Femur (tissue), 1 donor: ENCODE results near the gene FUBP3.

Source experiments
- DNase-seq: peaks from one replicate; pipeline ENCODE4 v3.0.0-alpha.2; 2017

FUBP3 gene

DNA sequence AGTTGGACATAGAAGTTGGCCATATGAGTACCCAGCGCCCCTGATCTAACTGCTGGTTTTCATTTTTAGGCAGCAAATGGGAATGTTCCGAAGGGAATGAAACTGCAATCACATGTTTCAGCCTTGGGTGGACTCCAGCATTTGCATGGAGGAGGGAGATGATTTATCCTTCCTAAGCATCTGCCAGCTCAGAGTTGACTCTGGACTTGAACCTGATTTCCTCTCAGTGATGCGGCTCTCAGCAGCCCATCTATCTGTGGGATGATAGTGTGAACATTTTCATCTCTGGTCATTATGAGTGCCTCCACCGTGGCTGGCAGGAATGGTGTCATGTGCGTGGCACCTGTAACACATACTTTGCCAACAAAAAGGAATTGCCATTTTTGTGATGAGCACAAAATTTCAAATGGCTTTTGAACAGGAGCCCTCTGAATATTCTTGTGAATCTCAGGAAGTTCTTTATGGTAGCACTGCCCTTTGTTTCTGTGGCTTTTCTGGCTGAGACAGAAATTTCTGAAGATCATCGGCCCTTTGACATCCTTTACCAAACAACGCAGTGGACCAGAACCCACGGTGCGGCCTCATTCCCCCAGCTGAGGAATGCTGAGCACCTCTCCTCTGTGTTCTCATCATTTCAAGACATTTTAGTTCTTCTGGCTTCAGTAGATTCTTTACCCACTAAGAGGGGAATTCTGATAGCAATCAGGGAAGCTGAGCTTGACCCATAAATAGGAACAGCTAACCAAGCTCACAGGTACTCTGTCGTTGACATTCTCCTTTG, 28.5 kb downstream of the FUBP3 start:
- no peak for DNase-seq

DNA sequence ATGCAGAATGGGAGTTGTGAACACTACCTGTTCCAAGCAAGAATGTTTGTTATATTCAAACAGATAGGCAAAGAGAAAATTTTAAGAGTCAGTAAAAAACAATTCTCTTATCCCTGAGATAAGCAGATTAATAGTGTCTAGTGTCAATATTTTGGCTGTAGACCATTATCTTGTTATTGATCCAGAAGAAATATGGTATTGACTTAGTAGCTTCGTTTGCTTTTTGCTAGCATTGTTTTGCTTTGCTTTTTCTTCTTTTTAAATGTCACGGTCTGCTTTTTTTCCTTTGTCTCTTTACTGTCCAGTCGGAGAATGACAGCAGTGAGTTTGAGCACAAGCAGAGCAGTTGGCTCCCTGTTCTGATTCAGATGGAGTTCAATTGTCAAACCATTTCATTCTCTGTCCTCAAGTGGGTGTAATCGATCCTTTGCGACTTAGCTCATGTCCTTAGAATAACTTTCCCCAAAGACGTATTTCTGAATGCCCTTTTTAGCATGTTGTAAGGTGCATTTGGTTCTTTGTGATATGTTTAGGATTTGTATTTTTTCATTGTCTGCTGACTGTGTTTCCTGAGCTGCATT, 29.3 kb downstream of the FUBP3 start:
- no peak for DNase-seq

DNA sequence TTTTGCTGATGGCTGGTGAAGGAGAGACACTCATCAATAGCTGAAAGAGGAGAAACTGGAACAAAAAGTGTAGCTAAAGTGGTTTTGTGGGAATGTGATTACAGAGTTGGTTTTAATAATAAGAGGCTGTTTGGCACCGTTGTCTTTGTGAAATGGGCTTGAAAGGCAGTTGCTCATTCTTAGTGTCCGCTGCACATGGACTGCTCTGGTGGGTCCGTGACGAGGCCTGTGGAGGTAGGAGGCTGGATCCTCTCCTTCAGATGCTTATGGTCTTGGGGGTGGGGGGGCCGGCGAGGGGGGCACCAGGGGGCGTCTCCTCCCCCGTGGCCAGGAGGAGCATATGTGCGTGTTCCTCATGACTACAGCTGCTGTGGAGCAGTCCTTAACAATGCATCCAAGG, 29.8 kb downstream of the FUBP3 start:
- no peak for DNase-seq

DNA sequence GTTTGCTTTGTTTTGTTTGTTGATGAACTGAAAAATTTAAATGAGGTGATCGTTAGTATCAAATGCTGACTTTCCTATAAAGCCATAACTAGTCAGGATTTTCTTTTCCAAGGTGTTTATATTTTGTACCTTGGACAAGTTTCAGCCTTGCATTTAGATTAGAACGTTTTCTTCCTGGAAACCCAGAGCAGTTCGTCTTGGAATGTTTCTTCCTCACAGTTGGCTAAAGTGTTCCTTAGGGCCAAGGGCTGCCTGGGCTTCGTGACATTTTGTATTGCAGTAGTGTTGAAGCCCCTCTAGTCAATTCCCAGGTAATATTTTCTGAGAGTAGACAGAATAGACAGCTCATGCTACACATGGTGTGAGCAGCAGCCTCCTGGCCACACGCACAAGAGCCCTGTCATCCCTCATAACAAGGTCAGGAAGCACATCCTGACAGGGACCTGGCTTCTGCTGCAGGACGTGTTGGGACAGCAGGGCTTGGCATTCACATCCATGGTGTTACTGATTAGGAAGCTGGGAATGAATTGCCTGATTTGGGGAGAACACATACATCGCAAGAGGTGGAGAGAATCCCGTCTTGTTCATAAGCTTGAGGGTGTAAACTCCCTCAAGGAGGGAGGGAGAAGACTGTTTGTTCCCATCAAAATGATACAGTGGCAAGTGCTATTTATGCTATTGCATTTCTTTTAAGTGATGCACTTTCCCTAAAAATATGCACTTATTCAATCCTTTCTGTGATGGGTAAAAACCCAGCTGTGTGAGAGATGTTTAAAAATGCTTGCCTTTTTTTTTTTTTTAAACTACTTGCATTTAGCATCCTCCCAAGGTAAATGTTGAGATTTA, 31.7 kb downstream of the FUBP3 start:
- no peak for DNase-seq

DNA sequence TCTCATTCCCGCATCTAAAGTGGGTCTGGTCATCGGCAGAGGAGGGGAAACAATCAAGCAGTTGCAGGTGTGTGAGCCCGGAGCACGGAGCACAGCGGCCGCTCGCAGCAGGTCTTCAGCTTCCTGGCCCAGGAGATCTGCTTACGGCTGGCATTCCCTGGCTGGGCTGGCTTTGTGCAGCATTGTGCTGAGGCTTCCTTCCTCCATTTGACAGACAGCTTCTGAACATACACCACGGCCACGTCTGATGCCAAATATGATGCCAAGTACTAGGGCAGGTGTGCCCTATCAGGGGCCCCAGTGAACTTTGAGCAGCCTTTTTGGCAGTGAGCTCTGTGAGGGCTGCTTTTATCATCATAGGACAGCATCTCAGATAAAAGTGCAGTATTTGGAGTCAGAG, 37.1 kb downstream of the FUBP3 start:
- no peak for DNase-seq

DNA sequence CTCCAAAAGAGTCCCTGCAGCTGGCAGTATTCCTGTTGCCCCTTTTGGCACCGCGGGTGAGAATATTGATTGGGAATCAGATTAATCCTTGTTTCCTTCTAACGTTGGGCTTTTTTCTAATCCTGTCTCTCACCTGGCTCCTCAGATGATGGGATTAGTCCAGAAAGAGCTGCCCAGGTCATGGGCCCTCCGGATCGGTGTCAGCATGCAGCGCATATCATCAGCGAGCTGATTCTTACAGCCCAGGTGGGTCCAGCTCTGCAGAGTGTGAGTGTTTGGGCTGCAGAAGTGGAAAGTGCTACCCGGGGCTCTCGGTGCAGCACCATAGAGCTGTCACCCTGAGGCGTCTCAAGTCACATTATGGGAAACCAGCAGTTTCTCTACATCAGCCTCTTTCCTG, 44.1 kb downstream of the FUBP3 start:
- no peak for DNase-seq

DNA sequence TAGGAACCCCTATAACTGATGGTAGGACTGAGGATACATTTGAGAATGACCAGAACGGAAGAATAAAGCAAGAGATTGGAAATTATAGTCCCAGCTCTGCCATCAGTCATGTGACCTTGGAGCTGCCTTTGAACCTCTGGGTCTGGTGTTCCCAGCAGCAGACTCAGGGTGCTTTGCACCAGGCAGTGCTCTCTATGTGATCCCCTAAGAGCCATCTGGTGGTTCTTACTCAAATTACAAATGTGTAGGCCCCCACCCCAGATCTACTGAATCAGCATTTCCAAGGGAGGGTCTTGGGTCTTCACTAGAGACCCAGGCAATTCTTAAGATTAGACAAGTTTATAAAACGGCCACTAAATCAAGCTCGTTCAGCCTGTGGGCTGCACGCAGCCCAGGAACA, 44.8 kb downstream of the FUBP3 start:
- DNase-seq: no peak

DNA sequence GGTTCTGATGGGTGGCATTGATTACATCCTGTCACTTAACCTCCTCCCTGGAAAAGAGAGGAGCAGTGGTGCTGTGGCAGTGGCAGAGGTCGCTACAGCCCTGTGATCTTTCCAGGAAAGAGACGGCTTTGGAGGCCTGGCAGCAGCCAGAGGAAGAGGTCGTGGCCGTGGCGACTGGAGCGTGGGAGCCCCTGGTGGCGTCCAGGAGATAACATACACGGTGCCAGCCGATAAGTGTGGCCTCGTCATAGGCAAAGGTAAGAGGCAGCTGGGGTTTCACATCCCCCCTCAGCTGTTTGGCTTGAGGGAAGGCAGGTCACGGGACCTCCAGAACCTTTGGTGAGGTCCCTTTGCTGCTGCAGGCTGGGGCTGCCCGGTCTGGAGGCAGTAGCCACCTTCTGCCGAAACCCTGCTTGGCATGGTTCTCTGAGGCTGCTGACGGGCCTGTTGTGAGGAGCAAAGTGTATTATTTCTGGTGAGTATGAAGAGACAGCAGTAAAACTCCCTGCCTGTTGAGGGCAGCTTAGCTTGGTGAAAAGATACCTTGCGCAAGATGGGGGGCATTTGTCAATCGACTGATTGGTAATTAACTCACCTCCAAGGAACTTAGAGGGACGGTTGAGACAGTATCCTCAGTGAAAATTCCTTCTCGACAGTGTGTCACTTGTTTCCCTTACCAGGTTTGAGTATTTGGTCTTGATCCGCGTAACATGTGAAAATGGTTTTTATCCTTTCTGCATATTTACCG, 47.0 kb downstream of the FUBP3 start:
- DNase-seq: no peak

DNA sequence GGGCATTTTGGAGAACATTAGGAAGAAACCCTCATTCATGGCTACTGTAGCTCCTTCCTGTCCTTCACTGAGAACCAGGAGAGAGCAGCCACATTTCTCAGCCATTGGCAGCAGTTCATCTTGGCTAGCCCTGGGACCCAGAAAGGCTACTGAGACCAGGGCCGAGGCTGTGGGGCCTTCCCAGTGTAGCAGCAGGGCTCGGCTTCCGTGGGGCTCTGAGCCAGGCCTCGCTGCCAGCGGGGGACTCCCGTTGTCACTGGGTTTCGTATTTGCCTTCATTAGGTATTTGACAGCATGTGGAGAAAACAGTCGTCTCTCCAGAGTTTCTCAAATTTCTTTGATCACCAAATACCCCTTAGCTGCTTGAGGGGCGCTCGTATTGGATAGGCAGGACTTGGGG, 47.7 kb downstream of the FUBP3 start:
- DNase-seq: no peak

DNA sequence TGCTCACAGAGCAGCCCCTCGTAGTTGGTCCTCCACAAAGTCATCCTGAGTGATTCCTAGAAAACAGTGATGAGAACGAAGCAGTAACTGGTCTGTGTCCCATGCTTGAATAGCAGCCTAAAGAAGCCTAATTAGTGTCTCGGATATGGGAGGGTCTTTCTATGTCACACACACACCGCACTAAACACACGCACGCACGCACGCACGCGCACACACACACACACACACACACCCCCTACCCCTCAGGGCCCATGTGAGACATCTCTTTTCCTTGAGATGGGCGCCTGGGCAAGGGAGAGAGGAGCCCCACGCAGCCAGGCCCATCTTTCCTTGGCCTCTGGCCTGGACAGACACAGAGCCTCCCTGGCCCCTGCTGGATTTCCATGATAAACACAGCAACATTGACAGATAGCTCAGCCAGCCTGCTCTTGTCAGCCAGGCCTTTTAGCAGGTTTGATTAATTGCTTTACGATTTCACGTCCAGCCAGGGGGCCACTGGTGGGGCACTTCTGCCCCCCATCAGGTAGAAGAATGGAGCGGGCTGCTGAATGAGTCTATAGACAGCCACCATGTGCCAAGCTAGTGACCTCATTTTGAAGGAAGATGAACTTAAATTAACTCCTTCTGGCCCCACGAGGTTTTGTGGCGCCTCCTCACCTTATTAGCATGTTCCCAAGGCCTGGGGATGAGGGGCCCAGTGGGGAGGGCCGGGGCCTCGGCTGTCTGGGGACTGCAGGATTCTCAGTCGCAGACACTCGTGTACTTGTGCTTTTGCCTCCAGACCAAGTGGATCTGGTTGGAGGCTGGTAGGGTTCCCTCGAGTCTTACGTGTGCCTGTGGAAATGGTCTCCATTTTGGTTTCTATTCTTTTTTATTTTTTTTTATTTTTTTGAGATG, 48.8 kb downstream of the FUBP3 start:
- no peak for DNase-seq

DNA sequence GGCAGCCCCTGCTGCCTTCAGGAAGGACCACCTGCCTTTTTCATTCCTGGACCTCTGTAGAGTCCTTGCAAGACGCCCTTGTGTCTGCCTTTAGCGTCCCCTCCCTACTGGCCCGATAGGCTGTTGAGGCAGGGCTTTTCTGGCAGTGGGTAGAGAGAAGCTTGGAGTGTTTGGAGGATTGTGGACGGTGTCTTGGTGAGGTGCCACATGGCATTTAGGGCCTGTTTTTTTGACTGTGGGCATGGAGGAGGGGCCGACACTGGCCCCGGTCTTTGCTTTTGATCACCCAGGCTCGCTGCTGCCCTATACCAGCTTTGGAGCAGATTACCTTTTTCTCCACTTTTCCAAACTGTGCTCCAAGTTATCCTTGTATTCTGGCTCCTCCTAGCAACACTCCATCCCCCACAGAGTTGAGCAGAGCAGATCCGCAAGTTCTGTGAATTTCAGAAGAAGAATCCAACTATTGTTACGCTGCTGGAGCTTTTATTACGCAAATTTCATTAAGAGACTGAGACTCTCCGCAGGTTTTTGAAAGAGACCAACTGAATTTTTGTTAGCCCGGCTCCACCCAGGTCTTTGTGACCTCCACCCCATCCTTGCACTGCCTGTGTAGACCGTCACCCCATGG, 50.2 kb downstream of the FUBP3 start:
- no peak for DNase-seq

DNA sequence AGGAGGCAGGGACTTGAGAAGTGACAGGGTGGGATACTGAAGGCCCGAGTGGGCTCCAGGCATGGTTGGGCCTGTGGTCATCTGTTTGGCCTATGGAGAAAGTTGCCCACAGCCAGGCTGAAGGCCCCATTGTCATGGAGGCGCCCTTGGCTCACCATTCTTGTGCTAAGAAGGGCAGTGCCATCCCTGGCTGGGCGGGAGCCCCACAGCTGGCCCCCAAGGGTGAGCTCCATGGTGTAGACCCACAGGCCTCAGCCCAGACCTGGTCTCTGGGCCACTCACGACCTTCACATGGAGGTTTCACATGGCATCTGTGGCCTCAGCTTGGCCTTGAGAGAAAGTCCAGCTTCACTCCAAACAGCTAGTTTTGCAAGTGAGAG, 50.7 kb downstream of the FUBP3 start:
- DNase-seq: no peak

DNA sequence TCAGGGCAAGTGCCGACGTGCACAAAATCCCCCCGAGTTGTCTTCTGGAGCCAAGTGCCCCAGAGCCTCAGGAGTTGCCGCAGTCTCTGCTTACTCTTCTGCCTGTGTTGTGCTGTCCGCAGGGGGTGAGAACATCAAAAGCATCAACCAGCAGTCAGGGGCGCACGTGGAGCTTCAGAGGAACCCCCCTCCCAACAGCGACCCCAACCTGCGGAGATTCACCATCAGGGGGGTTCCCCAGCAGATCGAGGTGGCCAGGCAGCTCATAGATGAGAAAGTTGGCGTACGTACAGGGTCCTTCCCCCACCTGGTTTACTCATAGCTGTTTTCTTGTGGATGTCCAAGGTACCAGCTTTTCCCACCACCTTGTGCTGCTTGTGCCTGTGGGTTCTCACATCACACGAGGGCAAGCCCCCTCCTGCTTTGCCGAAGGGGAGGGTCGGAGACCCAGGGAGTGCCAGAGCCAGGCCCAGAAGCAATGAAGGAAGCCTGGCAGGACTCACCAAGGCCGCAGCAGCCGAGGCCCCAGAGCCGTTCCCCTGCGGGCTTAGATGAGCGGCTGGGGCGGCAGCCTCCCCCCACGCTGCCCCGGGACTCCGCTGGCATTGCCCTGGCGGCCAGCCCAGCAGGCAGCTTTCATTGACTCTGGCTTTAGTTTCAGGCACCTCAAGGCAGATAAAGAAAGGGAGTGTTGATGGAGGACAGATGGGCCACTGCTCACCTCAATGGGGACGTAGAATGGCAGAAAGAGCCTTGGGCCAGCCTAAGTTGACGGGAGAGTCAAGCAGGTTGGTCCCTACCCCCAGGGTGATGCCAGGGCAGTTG, 51.3 kb downstream of the FUBP3 start:
- DNase-seq: no peak

DNA sequence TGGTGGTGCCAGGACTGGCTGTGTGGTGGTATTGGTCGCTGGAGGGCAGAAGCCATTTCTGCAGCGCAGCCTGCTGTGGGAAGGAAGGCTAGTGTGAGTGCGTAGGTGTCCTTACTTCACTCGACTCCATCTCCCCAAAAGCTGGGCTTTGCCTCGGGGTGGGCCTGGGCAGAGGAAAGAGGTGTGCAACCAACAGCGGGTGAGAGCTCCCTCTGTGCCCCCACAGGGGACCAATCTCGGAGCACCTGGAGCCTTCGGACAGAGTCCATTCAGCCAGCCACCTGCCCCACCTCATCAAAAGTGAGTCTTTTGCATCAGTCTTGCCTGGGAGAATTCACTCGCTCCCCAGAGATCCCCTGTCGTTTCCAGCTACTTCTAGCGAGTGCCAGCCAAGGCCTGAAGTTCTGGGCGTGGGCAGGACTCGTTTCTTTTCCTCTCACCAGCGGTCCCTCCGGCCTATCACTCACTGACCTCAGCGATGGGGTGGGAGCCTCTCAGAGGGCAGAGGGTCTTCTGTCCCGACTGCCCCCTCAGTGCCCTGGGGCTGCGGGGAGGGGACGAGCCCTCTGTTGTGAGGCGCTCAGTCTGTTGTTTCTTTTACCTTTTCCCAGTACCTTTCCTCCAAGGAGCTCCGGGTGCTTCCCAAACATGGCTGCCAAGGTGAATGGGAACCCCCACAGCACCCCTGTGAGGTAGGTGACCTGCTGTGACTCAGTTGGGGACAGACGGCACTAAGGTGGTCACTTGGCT, 52.1 kb downstream of the FUBP3 start:
- no peak for DNase-seq

DNA sequence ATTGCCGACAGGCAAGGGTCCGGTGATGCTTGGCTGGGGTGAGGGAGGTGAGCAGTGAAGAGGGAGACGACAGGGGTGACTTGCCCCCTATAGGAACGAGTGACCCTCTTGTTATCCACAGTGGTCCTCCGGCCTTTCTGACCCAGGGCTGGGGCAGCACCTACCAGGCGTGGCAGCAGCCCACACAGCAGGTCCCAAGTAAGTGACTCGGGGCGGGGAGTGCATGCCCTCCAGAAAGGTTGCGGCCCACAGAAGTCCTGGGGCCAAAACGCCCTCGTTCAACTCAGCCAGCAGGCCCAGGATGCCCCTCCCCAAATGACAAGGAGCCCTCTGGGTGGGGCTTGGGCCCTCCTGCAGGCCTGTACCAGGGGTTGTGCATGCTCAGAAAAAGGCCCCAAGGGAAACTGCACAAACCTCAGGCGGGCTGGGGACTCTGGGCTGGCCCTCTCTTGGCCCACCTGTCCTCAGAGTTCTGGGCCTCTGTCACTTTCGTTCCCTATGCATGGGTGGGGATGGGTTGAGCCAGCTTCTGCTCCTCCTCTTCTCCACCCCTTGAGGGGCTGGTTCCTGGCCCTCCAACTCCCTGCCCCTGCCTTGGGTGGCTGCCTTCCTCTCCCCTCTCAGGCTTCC, 52.8 kb downstream of the FUBP3 start:
- DNase-seq: no peak

DNA sequence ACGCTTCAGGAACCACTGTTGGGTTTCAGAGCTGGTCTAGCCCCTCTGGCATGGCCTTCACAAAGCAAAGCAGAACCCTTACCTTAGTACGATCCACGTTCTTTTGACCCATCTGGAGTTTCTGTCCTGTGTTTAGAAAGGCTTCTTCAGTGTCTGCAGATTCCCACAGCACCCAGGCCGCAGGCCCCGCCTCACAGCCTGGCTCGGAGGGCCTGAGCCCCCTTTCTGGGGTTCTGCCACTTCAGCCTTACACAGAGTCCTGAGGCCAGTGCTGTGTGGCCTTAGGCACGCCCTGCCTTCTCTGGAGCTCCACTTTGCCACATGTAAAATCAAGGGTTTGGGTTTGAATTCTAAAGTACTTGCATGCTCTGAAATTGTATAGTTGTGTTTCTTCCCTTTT, 53.5 kb downstream of the FUBP3 start:
- DNase-seq: no peak

DNA sequence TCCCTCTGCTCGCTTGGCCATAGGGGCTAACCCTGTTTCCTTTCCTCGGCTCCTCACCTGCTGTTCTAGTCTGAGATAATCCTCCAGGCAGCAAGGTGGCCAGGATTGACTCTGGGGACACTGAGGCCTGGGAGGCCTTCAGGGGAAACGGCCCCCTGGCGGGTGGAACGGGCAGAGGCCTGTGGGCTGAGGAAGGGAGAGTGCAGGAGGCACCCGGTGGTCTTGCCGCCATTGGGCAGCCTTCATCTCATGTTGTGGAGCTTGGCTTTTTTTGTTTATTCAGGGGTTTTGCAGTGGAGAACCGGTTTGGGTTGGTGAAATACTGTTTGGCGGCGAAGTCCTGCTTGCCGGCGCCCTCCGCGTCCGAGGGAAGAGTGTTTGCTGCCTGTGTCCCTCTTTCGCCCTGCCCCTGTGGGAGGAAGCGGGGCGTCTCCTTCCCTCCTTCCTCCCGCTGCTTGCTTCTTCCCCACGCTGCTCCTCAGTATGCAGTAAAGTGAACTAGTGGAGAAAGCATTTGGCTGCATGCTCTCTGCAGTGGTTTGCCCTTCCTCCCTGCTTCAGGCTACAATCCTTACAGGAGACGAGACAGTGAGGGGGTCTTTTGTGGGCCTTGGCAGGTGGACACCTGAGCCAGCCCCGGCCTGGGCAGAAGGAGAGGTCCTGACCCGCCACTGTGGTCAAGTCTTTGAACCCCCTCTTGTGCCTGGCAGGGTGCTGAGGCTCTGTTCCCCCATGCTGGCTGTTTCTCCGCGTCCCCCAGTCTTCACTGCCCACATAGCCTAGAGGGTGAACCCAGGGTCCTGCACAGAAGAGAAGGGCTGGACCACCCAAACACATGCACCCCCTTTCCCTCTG, 54.2 kb downstream of the FUBP3 start:
- DNase-seq: no peak

DNA sequence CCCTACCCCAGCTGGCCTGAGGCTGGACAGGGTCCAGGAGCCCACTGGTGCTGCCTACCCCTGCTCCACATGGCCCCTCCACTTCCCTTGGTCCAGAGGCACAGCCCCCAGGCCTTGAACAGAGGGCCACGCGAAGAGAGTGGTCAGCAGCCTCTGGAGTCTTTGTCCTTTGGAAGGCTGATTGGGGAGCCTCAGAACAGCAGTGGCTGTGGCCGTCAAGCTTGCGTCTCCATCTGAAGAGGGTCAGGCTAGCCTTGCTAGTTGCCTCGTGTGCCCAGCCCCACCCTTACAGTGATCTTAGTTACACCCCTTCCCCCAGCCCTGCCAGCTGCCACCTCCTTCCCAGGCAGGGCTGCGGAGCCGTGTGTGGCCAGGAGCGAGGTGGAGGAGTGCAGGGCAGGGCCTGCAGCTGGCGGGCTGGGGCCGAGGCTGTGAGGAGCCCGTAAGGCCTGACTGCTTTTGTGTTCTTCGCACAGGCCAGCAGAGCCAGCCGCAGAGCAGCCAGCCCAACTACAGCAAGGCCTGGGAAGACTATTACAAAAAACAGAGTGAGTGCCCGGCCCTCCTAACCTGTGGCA, 54.9 kb downstream of the FUBP3 start:
- DNase-seq: no peak
